Natural killer cell (primary cell): ENCODE measurements around the gene DCAF7. TPM values are rescaled to one million over a fixed set of nuclear protein-coding genes. Genes with fewer than 3 reads are reported as not detected.
A peak's percentile ranks its signal among the peaks of the same experiment; 100 is the strongest.

Experiments
- ATAC-seq, 3 donors: fragments of 150-1000 bp in 2 of 3; fragments of 200-7000 bp in 1 of 3; cut with Tn5 transposase; 1 replicate in 1 of 3; 2 replicates in 2 of 3; pipeline ENCODE4 v1.10.0; 2021; ENCODE audit warnings: mild to moderate bottlenecking in 2 of 3, moderate library complexity in 2 of 3
- DNase-seq, 2 donors: peaks; one replicate each; pipeline versions ENCODE4 v3.0.0 to v3.0.0-alpha.2; 2013 to 2021; ENCODE audit warnings: mixed read lengths in 1 of 2
- H3K27ac ChIP-seq: one replicate; pipeline ENCODE4 v1.5.1; 2013; ENCODE audit warnings: mild to moderate bottlenecking, low read length
- H3K27me3 ChIP-seq: one replicate; pipeline ENCODE4 v1.6.1; 2013; ENCODE audit warnings: low read length; ENCODE audit not compliant: control insufficient read depth, insufficient read depth
- H3K36me3 ChIP-seq: one replicate; pipeline ENCODE4 v1.6.1; 2013; ENCODE audit warnings: low read length; ENCODE audit not compliant: control insufficient read depth, insufficient read depth
- H3K4me1 ChIP-seq: one replicate; pipeline ENCODE4 v1.6.1; 2013; ENCODE audit warnings: low read length; ENCODE audit not compliant: control insufficient read depth, insufficient read depth
- H3K4me3 ChIP-seq: one replicate; pipeline ENCODE4 v1.5.1; 2013; ENCODE audit warnings: low read length
- H3K9me3 ChIP-seq: one replicate; pipeline ENCODE4 v1.6.1; 2013; ENCODE audit warnings: low read length; ENCODE audit not compliant: control insufficient read depth, insufficient read depth
- H3K27ac Mint-ChIP-seq, 2 donors: one replicate each; pipeline ENCODE4 v1.8.0; 2022; ENCODE audit warnings: mild to moderate bottlenecking in 2 of 2, mixed read lengths in 2 of 2, moderate library complexity in 1 of 2
- H3K27me3 Mint-ChIP-seq, 2 donors: one replicate each; pipeline ENCODE4 v1.8.0; 2022; ENCODE audit warnings: low read depth in 2 of 2, mixed read lengths in 2 of 2
- H3K36me3 Mint-ChIP-seq: one replicate; pipeline ENCODE4 v1.8.0; 2022; ENCODE audit warnings: mixed read lengths
- H3K4me1 Mint-ChIP-seq, 2 donors: one replicate each; pipeline ENCODE4 v1.8.0; 2022; ENCODE audit warnings: mixed read lengths in 2 of 2
- H3K4me3 Mint-ChIP-seq: one replicate; pipeline ENCODE4 v1.8.0; 2022; ENCODE audit warnings: mild to moderate bottlenecking, moderate library complexity, mixed read lengths
- H3K9me3 Mint-ChIP-seq, 2 donors: one replicate each; pipeline ENCODE4 v1.8.0; 2022; ENCODE audit warnings: mixed read lengths in 2 of 2
- WGBS: methylation state at CpG from one replicate; pipeline ENCODE4 v1.1.7; 2013; ENCODE audit warnings: missing lambda C conversion rate; ENCODE audit not compliant: insufficient coverage; 5-methylcytosine and 5-hydroxymethylcytosine counted together
- intact Hi-C: fragments of 100-400 bp; cut with micrococcal nuclease; formaldehyde crosslinking; loops from one replicate; pipeline ENCODE4 v1.14.2; 2022
- total RNA-seq, 4 donors: library from RNA; stranded (reverse); fragments of 120-200 nt in 1 of 4; gene quantifications; one replicate each; pipeline versions ENCODE4 v1.2.3 to v1.2.4, GENCODE V29; 2013 to 2022
- TF ChIP-seq, protein P1 (sequence below): fragments of 200-600 bp; IDR thresholded peaks from one replicate; pipeline ENCODE4 v1.8.0; 2022; ENCODE audit warnings: antibody characterized with exemption

The DCAF7 gene
- total RNA-seq, 3 donors from 2014 or later (not counting 1 experiment from before 2014, with no cell fraction given): 55.5 to 83.5 (median 72.2) TPM

- no peaks in the 10 kb centered on the region for H3K9me3 ChIP-seq
- TF ChIP-seq, protein P1, sequence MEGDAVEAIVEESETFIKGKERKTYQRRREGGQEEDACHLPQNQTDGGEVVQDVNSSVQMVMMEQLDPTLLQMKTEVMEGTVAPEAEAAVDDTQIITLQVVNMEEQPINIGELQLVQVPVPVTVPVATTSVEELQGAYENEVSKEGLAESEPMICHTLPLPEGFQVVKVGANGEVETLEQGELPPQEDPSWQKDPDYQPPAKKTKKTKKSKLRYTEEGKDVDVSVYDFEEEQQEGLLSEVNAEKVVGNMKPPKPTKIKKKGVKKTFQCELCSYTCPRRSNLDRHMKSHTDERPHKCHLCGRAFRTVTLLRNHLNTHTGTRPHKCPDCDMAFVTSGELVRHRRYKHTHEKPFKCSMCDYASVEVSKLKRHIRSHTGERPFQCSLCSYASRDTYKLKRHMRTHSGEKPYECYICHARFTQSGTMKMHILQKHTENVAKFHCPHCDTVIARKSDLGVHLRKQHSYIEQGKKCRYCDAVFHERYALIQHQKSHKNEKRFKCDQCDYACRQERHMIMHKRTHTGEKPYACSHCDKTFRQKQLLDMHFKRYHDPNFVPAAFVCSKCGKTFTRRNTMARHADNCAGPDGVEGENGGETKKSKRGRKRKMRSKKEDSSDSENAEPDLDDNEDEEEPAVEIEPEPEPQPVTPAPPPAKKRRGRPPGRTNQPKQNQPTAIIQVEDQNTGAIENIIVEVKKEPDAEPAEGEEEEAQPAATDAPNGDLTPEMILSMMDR: no peak
- peaks cover 13 to 14% of the 10 kb centered on the region in 2 donors for H3K27me3 Mint-ChIP-seq
- H3K36me3 Mint-ChIP-seq: no peaks in the 10 kb centered on the region
- 76% methylated on average over 1 of the region's 1 CpG for WGBS
- intact Hi-C loops: no loop called here
- H3K4me3 ChIP-seq: no peak overlapping the region
- H3K4me3 Mint-ChIP-seq: no peak overlapping the region
- no peak for DNase-seq
- H3K36me3 ChIP-seq: no peaks in the 10 kb centered on the region
- H3K27ac Mint-ChIP-seq: no peak overlapping the region
- peaks cover 2% of the 10 kb centered on the region for H3K27me3 ChIP-seq
- peaks cover 7% of the 10 kb centered on the region for H3K4me1 ChIP-seq
- peaks cover 0 to 11% of the 10 kb centered on the region in 2 donors for H3K4me1 Mint-ChIP-seq
- H3K9me3 Mint-ChIP-seq: no peaks in the 10 kb centered on the region
- no peak overlapping the region for H3K27ac ChIP-seq
- no peak for ATAC-seq
Measured at GRCh38 chr17:63519116-63519881, 31.0 kb upstream of the DCAF7 start.

GRCh38 chr17:63519972-63520882 lies 30.1 kb upstream of the DCAF7 start:
- no peak overlapping the region for H3K27ac Mint-ChIP-seq

DNA sequence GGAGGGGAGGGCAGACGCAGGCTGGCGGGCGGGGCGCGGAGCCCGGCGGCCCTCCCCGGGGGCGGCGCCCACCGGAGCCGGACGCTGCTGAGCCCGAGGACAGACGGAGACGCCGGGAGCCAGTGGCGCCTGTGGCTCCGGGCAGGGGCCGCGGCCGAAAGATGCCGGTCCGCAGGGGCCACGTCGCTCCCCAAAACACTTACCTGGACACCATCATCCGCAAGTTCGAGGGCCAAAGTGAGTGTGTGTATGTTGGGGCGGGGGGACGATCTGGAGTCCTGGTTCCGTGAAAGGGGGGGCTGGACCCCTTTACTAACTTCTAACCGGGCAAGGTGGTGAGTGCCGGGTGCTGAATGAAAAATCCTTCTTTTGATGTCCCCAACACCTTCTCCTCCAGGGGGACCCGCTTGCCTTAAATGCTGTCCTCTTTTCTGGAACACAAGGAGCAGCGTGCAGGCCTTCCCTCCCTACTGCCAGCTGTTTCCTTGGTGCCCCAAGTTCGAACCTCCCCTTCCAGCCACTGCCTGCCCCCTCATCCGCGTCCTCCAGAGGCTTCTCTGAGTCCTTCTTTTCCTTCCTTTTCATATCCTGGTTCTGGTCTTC lies 26.9 kb upstream of the DCAF7 start, which contains the start of gene KCNH6:
Gene KCNH6 (plus strand): TSS at position 106 of the 603 bp plus-strand sequence. CDS start 56 bp downstream, at position 162.
- H3K36me3 Mint-ChIP-seq: no peaks in the 10 kb centered on the region
- no peak for DNase-seq
- H3K4me3 ChIP-seq: no peak within 1 kb of the TSS
- TF ChIP-seq, protein P1: no peak
- peak within 1 kb of the TSS; percentile 35 for H3K4me3 Mint-ChIP-seq
- no peak within 1 kb of the TSS for H3K27ac Mint-ChIP-seq
- H3K27ac ChIP-seq: no peak within 1 kb of the TSS
- H3K9me3 ChIP-seq: no peaks in the 10 kb centered on the region
- H3K9me3 Mint-ChIP-seq: no peaks in the 10 kb centered on the region
- H3K36me3 ChIP-seq: no peaks in the 10 kb centered on the region
- H3K4me1 Mint-ChIP-seq: peaks cover 0 to 11% of the 10 kb centered on the region in 2 donors
- WGBS: 11% methylated on average over 35 of the region's 38 CpGs
- H3K27me3 ChIP-seq: peaks cover 2% of the 10 kb centered on the region
- H3K4me1 ChIP-seq: peaks cover 7% of the 10 kb centered on the region
- no peak for ATAC-seq
- H3K27me3 Mint-ChIP-seq: peaks cover 20 to 30% of the 10 kb centered on the region in 2 donors
- intact Hi-C loops: no loop called here

More at GRCh38 chr17:63519972-63520882, 30.1 kb upstream of the DCAF7 start:
- Histone ChIP-seq H3K27ac (no peak overlapping the region), H3K4me3 (no peak overlapping the region), H3K4me1 (peaks cover 7% of the 10 kb centered on the region), H3K9me3 (no peaks in the 10 kb centered on the region), H3K36me3 (no peaks in the 10 kb centered on the region), H3K27me3 (peaks cover 2% of the 10 kb centered on the region)
- H3K4me1 Mint-ChIP-seq: peaks cover 0 to 11% of the 10 kb centered on the region in 2 donors
- DNase-seq: no peak
- TF ChIP-seq, protein P1: no peak
- H3K4me3 Mint-ChIP-seq: no peak overlapping the region
- no peaks in the 10 kb centered on the region for H3K36me3 Mint-ChIP-seq
- no peak for ATAC-seq
- H3K27me3 Mint-ChIP-seq: peaks cover 19 to 22% of the 10 kb centered on the region in 2 donors
- intact Hi-C loops: no loop called here
- no peaks in the 10 kb centered on the region for H3K9me3 Mint-ChIP-seq
- WGBS: 57% methylated on average over 5 of the region's 5 CpGs
